Left kidney (tissue), 2 donors: ENCODE measurements around the gene UNCX. TPM values are rescaled to one million over a fixed set of nuclear protein-coding genes. Genes with fewer than 3 reads are reported as not detected.
"Not testable (repeated sequence)": the region's sequence is repeated elsewhere in the genome, so short reads cannot be mapped to it uniquely, and the experiment has no call there.

Experiments used
- DNase-seq: peaks from one replicate; pipeline ENCODE4 v3.0.0-alpha.2; 2013
- polyA plus RNA-seq: library from polyadenylated mRNA; unstranded; fragments of 120-200 nt; gene quantifications from one replicate; pipeline ENCODE4 v1.2.1, GENCODE V29; 2013; ENCODE audit not compliant: insufficient read length

Gene UNCX
- polyA plus RNA-seq, 1 donor = 8.5 TPM

- no peak for DNase-seq
Observed at GRCh38 chr7:1275451-1276381, 43.0 kb downstream of the UNCX start.

- no peak for DNase-seq
Observed at GRCh38 chr7:1276626-1277175, 44.0 kb downstream of the UNCX start.

- no peak for DNase-seq
Observed at GRCh38 chr7:1278543-1278942, 45.9 kb downstream of the UNCX start.

DNA sequence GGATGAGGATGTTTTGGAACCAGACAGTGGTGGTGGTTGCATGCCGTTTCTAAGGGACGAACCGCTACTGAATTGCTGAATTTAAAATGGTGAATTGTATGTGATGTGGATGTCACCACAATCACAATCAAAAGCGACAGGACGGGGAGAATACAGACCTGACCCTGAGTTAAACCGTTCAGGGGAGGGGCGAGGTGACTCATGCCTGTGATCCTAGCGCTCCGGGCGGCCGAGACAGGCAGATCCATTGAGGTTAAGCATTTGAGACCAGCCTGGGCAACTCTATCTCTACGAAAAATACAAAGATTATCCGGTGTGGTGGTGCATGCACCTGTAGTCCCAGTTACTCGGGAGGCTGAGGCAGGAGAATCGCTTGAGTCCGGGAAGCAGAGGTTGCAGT, 46.4 kb downstream of the UNCX start:
- no peak for DNase-seq

DNA sequence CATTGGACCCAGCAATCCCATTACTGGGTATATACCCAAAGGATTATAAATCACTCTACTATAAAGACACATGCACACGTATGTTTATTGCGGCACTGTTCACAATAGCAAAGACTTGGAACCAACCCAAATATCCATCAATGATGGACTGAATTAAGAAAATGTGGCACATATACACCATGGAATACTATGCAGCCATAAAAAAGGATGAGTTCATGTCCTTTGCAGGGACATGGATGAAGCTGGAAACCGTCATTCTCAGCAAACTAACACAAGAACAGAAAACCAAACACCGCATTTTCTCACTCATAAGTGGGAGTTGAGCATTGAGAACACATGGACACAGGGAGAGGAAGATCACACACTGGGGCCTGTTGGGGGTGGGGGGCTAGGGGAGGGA, 47.2 kb downstream of the UNCX start:
- not testable (repeated sequence) for DNase-seq

DNA sequence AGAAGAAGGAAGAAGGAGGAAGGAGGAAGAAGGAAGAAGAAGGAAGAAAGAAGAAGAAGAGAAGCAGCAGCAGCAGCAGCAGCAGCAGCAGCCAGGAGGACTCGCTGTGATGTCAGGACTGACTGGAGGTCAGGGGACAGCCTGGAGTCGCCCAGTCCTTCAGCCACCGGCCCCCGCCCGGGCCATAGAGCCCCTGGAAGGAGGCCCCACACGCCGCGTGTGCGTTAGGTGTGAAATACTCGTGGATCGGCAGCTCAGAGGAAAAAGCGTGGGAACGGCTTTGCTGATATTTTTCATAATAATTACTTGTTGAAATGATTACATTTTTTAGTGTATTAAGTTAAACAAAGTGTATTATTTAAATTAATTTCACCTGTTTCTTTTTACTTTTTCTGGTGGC, 48.4 kb downstream of the UNCX start:
- no peak for DNase-seq

DNA sequence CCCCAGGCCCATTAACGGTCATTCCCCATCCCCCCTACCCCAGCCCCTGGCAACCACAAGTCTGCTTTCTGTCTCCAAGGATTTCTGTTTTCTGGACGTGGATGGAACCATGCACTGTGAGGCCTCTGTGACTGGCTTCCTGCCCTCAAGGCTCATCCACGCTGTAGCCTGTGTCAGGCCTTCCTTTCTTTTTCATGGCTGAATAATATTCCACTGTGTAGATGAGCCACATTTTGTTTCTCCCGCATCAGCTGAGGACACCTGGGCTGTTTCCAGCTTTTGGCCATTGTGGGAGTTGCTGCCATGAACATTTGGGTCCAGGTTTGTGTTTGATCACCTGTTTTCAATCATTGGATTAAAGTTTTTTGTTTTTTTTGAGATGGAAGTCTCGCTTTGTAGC, 50.0 kb downstream of the UNCX start:
- no peak for DNase-seq

DNA sequence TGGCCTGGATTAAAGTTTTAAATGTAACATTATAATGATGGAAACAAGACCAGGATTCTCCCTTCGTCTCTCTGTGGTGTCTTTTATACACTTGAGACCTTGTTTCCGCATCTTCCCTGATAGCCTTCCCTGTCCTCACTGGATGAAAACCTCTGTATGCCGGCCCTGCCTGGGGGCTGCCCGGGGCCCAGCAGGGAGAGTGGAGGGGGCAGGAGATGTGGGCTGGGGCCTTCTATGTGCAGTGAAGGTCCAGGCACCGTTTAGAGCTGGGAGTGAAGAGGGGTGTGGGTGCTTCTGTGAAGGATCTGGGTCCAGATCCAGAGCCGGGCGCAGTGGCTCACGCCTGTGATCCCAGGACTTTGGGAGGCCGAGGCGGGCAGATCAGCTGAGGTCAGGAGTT, 50.7 kb downstream of the UNCX start:
- no peak for DNase-seq

DNA sequence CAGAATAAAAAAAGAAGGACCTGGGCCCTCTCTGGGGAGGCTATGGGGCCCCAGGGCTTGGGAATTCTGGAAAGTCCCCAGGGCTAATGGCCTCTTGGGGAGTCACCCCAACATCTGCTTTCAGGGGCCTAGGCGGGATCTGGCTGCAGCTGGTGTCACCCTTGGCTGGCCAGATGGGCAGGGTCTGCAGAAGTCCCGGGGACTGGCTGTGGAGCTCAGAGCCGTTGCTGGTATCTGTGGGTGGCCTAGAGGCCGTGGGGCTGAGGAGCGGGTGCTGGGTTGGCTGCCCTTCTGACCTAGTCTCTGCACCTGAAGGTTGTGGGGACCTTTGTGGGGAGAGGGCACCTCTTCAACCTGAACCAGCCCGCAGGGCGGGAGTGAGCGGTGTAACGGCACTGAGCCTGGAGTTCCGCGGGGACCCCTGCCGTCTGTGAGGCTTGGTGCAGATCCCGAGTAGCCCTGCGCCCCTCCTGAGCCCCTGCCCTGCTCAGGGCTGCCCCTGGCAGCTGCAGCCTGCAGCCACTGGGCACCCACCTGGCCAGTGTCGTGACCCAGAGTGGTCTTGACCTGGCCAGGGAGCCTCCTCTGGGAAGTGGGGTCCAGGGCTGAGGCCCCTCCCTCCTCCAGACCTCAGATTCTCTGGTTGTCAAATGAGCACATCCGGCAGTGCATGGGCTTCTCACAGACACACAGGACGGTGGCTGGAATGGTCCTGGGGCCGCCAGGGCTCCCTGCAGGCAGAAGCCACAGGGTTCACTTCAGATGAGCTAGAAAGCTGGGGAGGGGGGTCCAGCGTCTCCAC, 51.5 kb downstream of the UNCX start:
- DNase-seq = no peak

DNA sequence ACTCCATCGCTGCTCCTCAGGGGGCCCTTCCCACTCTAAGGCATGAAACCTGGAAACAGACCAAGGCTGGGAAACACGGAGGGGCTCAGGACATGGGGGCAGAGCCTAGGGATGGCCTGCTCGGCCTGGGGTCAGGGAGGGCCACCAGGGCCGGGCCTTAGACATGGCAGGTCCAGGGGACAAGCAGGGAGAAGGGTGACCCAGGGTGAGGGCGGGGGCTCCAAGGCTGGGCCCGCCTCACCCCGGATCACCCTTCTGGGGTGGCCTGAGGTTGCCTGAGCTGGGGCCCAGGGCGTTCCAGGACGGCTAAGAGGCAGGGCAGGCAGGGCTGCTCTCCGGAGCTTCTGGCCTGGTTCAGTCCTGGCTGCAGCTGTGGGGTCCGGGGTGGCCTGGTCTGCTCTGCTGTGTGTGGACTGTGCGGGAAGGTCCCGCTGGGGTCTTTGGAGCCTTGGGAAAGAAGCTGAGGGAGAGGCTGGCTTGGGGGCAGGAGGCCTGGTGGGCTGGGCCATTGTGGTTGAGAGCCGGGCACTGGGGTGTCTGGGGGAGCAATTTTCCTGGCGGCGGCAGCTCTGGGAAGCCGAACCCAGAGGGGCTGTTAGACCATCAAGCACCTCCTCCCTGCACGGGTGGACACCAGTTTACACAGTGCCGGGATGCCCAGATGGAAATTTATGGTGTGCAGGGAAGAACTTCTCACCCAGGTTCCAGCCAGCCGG, 52.2 kb downstream of the UNCX start:
- no peak for DNase-seq

- DNase-seq = no peak
Observed at GRCh38 chr7:1285556-1286301, 53.1 kb downstream of the UNCX start.

Other genes starting within 250 kb of the UNCX start
- gene CYP2W1, start 249.7 kb upstream of the UNCX start, polyA plus RNA-seq = 2.1 TPM
- gene GPR146, start 188.3 kb upstream of the UNCX start, polyA plus RNA-seq = 2.5 TPM
- gene GPER1, start 144.8 kb upstream of the UNCX start, polyA plus RNA-seq = 5.5 TPM
- 22.5 TPM for gene ZFAND2A, start 72.7 kb upstream of the UNCX start, polyA plus RNA-seq
- gene MICALL2, start 226.6 kb downstream of the UNCX start, polyA plus RNA-seq = 7.9 TPM